H9 (cell line): ENCODE data around the gene P3H2. TPM values are rescaled to one million over a fixed set of nuclear protein-coding genes. Genes with fewer than 3 reads are reported as not detected.

Experiments
- DNase-seq: peaks from one replicate; pipeline ENCODE4 v3.0.0-alpha.2; 2017
- H2AFZ ChIP-seq: one replicate; pipeline ENCODE4 v1.6.1; 2013; ENCODE audit warnings: mild to moderate bottlenecking, low read length, control low read depth, moderate library complexity
- H2AK5ac ChIP-seq: 2 replicates; pipeline ENCODE4 v1.6.1; 2013; ENCODE audit warnings: low read length, control low read depth, mixed read lengths; ENCODE audit not compliant: insufficient read length
- H2BK120ac ChIP-seq: one replicate; pipeline ENCODE4 v1.6.1; 2013; ENCODE audit warnings: low read depth, mild to moderate bottlenecking, low read length, control low read depth, inconsistent platforms; ENCODE audit not compliant: poor library complexity, severe bottlenecking
- H2BK12ac ChIP-seq: 2 replicates; pipeline ENCODE4 v1.6.1; 2013; ENCODE audit warnings: low read length, control low read depth, mixed read lengths, low read depth; ENCODE audit not compliant: insufficient read length
- H2BK15ac ChIP-seq: 2 replicates; pipeline ENCODE4 v1.6.1; 2013; ENCODE audit warnings: low read depth, low read length, control low read depth
- H2BK20ac ChIP-seq: one replicate; pipeline ENCODE4 v1.6.1; 2013; ENCODE audit warnings: low read depth, mild to moderate bottlenecking, low read length, control low read depth, inconsistent platforms; ENCODE audit not compliant: poor library complexity, severe bottlenecking
- H2BK5ac ChIP-seq: 2 replicates; pipeline ENCODE4 v1.6.1; 2013; ENCODE audit warnings: low read length, control low read depth, mixed read lengths; ENCODE audit not compliant: insufficient read length
- H3K14ac ChIP-seq: 2 replicates; pipeline ENCODE4 v1.6.1; 2013; ENCODE audit warnings: low read length, control low read depth; ENCODE audit not compliant: insufficient read depth
- H3K18ac ChIP-seq: 2 replicates; pipeline ENCODE4 v1.6.1; 2013; ENCODE audit warnings: low read depth, mild to moderate bottlenecking, mixed read lengths, low read length, control low read depth; ENCODE audit not compliant: insufficient read length
- H3K23ac ChIP-seq: 2 replicates; pipeline ENCODE4 v1.6.1; 2013; ENCODE audit warnings: low read length, control low read depth, mixed read lengths, low read depth; ENCODE audit not compliant: insufficient read length
- H3K23me2 ChIP-seq: 2 replicates; pipeline ENCODE4 v1.6.1; 2013; ENCODE audit warnings: low read depth, mild to moderate bottlenecking, mixed read lengths, low read length, control low read depth; ENCODE audit not compliant: insufficient read length, poor library complexity, severe bottlenecking
- H3K27ac ChIP-seq: 2 replicates; pipeline ENCODE4 v1.5.1; 2013; ENCODE audit warnings: low read length, control low read depth, mixed read lengths, low read depth; ENCODE audit not compliant: insufficient read length
- H3K27me3 ChIP-seq: 2 replicates; pipeline ENCODE4 v1.6.1; 2013; ENCODE audit warnings: low read length, control low read depth, inconsistent platforms; ENCODE audit not compliant: insufficient read depth
- H3K4ac ChIP-seq: 2 replicates; pipeline ENCODE4 v1.6.1; 2013; ENCODE audit warnings: low read depth, mild to moderate bottlenecking, control low read depth, inconsistent platforms, low read length, moderate library complexity
- H3K4me1 ChIP-seq: 2 replicates; pipeline ENCODE4 v1.6.1; 2013; ENCODE audit warnings: low read length, control low read depth, inconsistent platforms; ENCODE audit not compliant: insufficient read depth
- H3K4me2 ChIP-seq: 2 replicates; pipeline ENCODE4 v1.6.1; 2013; ENCODE audit warnings: low read length, control low read depth, mixed read lengths; ENCODE audit not compliant: insufficient read length, insufficient read depth
- H3K56ac ChIP-seq: 2 replicates; pipeline ENCODE4 v1.6.1; 2013; ENCODE audit warnings: low read depth, mild to moderate bottlenecking, mixed read lengths, low read length, control low read depth; ENCODE audit not compliant: insufficient read length
- H3K79me1 ChIP-seq: 2 replicates; pipeline ENCODE4 v1.6.1; 2013; ENCODE audit warnings: low read depth, mild to moderate bottlenecking, moderate library complexity, low read length, control low read depth, inconsistent platforms; ENCODE audit not compliant: insufficient read depth, poor library complexity, severe bottlenecking
- H3K79me2 ChIP-seq: 2 replicates; pipeline ENCODE4 v1.6.1; 2013; ENCODE audit warnings: low read length, control low read depth, inconsistent platforms; ENCODE audit not compliant: insufficient read depth
- H3K9ac ChIP-seq: 2 replicates; pipeline ENCODE4 v1.6.1; 2013; ENCODE audit warnings: low read length, control low read depth, mixed read lengths; ENCODE audit not compliant: insufficient read length; ENCODE audit errors: extremely low read depth
- H3K9me3 ChIP-seq: one replicate; pipeline ENCODE4 v1.6.1; 2013; ENCODE audit warnings: low read depth, low read length, inconsistent platforms; ENCODE audit not compliant: control insufficient read depth
- H3T11ph ChIP-seq: one replicate; pipeline ENCODE4 v1.6.1; 2013; ENCODE audit warnings: mild to moderate bottlenecking, low read length, control low read depth, inconsistent platforms
- H4K20me1 ChIP-seq: one replicate; pipeline ENCODE4 v1.6.1; 2013; ENCODE audit not compliant: control insufficient read depth, insufficient read length, insufficient read depth
- H4K5ac ChIP-seq: 2 replicates; pipeline ENCODE4 v1.6.1; 2013; ENCODE audit warnings: low read depth, mild to moderate bottlenecking, mixed read lengths, low read length, control low read depth; ENCODE audit not compliant: insufficient read length
- H4K8ac ChIP-seq: replicated peaks from 2 replicates; pipeline ENCODE4 v1.6.1; 2013; ENCODE audit warnings: low read length, control low read depth, mixed read lengths, low read depth; ENCODE audit not compliant: insufficient read length
- H4K91ac ChIP-seq: 2 replicates; pipeline ENCODE4 v1.6.1; 2013; ENCODE audit warnings: low read depth, mild to moderate bottlenecking, moderate library complexity, mixed read lengths, low read length, control low read depth; ENCODE audit not compliant: insufficient read length
- H3K27ac Mint-ChIP-seq, 3 experiments: 2 replicates in 2 of 3; 3 replicates in 1 of 3; pipeline ENCODE4 v1.8.0; 2020 to 2021; ENCODE audit warnings: mixed read lengths in 3 of 3, mild to moderate bottlenecking in 1 of 3, moderate library complexity in 1 of 3
- H3K27me3 Mint-ChIP-seq: 2 replicates; pipeline ENCODE4 v1.8.0; 2021; ENCODE audit warnings: low read depth, mild to moderate bottlenecking, moderate library complexity, mixed read lengths
- H3K36me3 Mint-ChIP-seq, 3 experiments: 2 replicates in 2 of 3; 3 replicates in 1 of 3; pipeline ENCODE4 v1.8.0; 2020 to 2021; ENCODE audit warnings: low read depth in 3 of 3, mixed read lengths in 3 of 3; ENCODE audit not compliant: insufficient read depth in 1 of 3
- H3K4me1 Mint-ChIP-seq, 2 experiments: 2 replicates each; pipeline ENCODE4 v1.8.0; 2020; ENCODE audit warnings: mixed read lengths in 2 of 2
- H3K4me3 Mint-ChIP-seq, 2 experiments: 2 replicates in 1 of 2; 3 replicates in 1 of 2; pipeline ENCODE4 v1.8.0; 2020 to 2021; ENCODE audit warnings: mild to moderate bottlenecking in 2 of 2, mixed read lengths in 2 of 2, moderate library complexity in 1 of 2
- H3K9me3 Mint-ChIP-seq, 2 experiments: 2 replicates in 1 of 2; 3 replicates in 1 of 2; pipeline ENCODE4 v1.8.0; 2020; ENCODE audit warnings: mild to moderate bottlenecking in 2 of 2, mixed read lengths in 2 of 2, moderate library complexity in 1 of 2
- CTCF ChIP-seq: fragments of 200-600 bp; sonication (generic); conservative IDR thresholded peaks from 3 replicates; pipeline ENCODE4 v1.8.0; 2021; ENCODE audit warnings: antibody characterized with exemption, mild to moderate bottlenecking
- WGBS: extraction: QIAGEN DNeasy Blood & Tissue Kit; methylation state at CpG from one replicate; pipeline ENCODE4 v1.1.7; 2013; ENCODE audit warnings: missing lambda C conversion rate, low lambda C conversion rate, mixed read lengths; ENCODE audit not compliant: insufficient read length; ENCODE audit errors: extremely low coverage; 5-methylcytosine and 5-hydroxymethylcytosine counted together
- total RNA-seq: library from RNA; stranded (reverse); gene quantifications from 2 replicates; pipeline ENCODE4 v1.2.1, GENCODE V29; 2021

Gene P3H2
- total RNA-seq, 1 experiment from 2014 or later = 41.5 TPM

- Mint-ChIP-seq H3K36me3 (peaks cover 1 to 15% (median 3%) of the 10 kb centered on the region in 3 experiments; a peak in 6 of 7 replicates), H3K27me3 (no peaks in the 10 kb centered on the region), H3K4me1 (peaks cover 48 to 60% of the 10 kb centered on the region in 2 experiments), H3K4me3 (no peak overlapping the region), H3K27ac (no peak overlapping the region), H3K9me3 (no peaks in the 10 kb centered on the region; a peak in 1 of 5 replicates)
- peaks cover 2% of the 10 kb centered on the region; the same call in 1 of the 2 replicates for H3K4me1 ChIP-seq
- no peak overlapping the region for H4K5ac ChIP-seq
- no peak for DNase-seq
- H3K27ac ChIP-seq = no peak overlapping the region
- H2BK120ac ChIP-seq = no peak overlapping the region
- H3T11ph ChIP-seq = no peak overlapping the region
- H2BK5ac ChIP-seq = no peak overlapping the region
- no peak for TF ChIP-seq CTCF
- no peaks in the 10 kb centered on the region for H3K79me2 ChIP-seq
- H3K4me2 ChIP-seq = no peak overlapping the region
- no peaks in the 10 kb centered on the region for H3K79me1 ChIP-seq
- H4K91ac ChIP-seq = no peak overlapping the region
- no peak overlapping the region for H3K9ac ChIP-seq
- H4K8ac ChIP-seq = no peak overlapping the region
- H3K18ac ChIP-seq = no peak overlapping the region
- WGBS = no CpG with 5 or more reads among the region's 3 CpGs
- no peak overlapping the region for H2AK5ac ChIP-seq
- H3K4ac ChIP-seq = no peak overlapping the region
- no peak overlapping the region for H2BK12ac ChIP-seq
- H3K23ac ChIP-seq = no peak overlapping the region
- H3K9me3 ChIP-seq = no peaks in the 10 kb centered on the region
- no peak overlapping the region for H2BK20ac ChIP-seq
- no peaks in the 10 kb centered on the region for H4K20me1 ChIP-seq
- no peaks in the 10 kb centered on the region for H3K23me2 ChIP-seq
- no peak overlapping the region for H2BK15ac ChIP-seq
- H3K56ac ChIP-seq = no peak overlapping the region
- H3K14ac ChIP-seq = no peak overlapping the region
- no peak overlapping the region for H2AFZ ChIP-seq
- no peaks in the 10 kb centered on the region for H3K27me3 ChIP-seq
Measured at GRCh38 chr3:190097617-190098016, 23.1 kb downstream of the P3H2 start.
